Limb (tissue), 2 donors: ENCODE measurements around the gene LCNL1.

Experiments used
- DNase-seq, 2 donors: peaks; one replicate each; pipeline ENCODE4 v3.0.0-alpha.2; 2016; ENCODE audit errors: extremely low spot score in 2 of 2

Gene LCNL1

GRCh38 chr9:136982232-136983051 is at the start of gene LCNL1:
LCNL1 (plus strand) TSS chr9:136982993; CDS start chr9:136983587, 594 bp downstream.
- DNase-seq: no peak

GRCh38 chr9:136934277-136934676 is 48.5 kb upstream of the LCNL1 start:
- no peak for DNase-seq

DNA sequence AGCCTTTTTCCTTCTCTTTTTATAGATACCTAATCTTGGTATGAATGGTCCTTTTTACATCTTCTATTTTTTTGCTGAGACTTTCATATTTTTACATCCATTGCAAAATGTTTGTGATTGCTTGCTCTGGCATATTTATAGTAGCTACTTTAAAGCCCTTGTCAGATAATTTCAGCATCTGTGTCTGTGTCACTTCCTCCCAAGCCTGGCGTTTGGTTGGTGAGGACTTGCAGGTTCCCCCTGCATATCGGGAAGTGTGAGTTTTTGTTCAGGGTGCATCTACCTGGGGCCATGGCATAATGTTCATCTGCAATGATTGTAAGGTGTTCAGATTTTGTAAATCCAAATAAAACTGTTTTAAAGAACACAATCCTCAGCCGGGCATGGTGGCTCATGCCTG is 47.1 kb upstream of the LCNL1 start:
- no peak for DNase-seq

DNA sequence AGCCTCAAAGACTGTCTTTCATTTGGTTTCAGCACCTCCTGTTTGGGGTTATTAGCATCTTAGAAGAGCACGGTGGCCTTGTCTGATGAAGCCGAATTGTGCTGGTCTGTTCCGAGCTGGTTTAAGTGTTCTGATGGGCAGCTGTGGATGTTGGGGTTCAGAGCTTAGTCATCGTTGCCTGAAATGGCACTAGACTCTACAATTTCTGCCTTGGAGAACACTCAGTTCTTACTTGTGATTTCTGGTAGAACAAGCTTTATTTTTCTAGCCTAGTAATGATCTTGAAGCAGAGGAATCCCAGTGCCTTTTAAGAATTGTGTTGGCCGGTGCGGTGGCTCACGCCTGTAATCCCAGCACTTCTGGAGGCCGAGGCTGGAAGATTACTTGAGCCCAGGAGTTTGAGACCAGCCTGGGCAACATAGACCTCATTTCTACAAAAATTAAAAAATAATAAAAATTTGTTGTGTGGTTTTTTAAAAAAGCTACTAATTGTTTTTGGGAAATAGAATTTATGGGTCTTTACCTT is 46.1 kb upstream of the LCNL1 start:
- no peak for DNase-seq

- DNase-seq: no peak
Measured at GRCh38 chr9:136937186-136938001, 45.4 kb upstream of the LCNL1 start.

DNA sequence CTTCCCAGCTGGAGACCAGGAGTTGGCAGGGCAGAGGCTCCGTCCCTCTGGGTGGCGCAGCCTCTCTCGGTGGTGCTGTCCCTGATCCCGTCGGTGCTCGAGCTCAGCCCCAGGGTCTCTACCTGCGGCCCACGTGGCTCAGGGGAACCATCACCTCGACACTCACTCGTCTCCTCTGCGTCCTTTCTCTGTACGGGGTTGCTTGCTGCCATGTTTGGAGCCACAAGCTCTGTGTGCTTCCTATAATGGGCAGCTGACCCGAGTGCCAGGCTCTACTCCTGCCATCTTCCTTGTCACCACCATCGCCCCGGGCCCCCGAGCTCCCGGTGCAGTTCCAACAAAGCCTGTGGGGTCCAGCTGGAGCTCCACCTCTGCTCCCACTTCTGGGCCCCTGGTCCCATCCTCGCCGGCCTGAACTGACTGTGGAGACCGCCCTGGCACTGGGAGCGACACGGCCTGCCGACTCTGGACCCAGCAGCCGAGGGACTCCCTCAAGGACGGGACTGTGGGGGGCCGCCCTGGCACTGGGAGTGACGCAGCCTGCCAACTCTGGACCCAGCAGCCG is 43.3 kb upstream of the LCNL1 start:
- DNase-seq: no peak

DNA sequence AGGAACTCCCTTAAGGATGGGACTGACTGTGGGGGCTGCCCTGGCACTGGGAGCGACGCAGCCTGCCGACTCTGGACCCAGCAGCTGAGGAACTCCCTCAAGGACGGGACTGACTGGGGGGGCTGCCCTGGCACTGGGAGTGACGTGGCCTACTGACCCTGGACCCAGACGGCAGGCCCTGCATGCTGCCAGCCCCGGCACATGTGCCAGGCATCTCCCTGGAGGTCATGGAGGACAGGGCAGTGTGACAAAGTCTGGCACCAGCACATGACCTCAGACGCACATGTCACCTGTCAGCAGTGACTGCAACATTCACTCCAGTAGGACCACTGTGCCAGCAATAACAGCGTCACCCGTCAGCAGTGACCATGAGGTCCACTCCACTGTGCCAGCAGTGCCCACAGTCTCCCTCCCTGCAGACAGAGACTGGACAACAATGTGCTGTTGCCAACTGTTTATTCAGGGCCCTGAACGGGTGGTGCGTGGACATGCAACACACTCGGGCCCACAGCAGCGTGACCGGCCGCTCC is 42.7 kb upstream of the LCNL1 start:
- DNase-seq: no peak

DNA sequence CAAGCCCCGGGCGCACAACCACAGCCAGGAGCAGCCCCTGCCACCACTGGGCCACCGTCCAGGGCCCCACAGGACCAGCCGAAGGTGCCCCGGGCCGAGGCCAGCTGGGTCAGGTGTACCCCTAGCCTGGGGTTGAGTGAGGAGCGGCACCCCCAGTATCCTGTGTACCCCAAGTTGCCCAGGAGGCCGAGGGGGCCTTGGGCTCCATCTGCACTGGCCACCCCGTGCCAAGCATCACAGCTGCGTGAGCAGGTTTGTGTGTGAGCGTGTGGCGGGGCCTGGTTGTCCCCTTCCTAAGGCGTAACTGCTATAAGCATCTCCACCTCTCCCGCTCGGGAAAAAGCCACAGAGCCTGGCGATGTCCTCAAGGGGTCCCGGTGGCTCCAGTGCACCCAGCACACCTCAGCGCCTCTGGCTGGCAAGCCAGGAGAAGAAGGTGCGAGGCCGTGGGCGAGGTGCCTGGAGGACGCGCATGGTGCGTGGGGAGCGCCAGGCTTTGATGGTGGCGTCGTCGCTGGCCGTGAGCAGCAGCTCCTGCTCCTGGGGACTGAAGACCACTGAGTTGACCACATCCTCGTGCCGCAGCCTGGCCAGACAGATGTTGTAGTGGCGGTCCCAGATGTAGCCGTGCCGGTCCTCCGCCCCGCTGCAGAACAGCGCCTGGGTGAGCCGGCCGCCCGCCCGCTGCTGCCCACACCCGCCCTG is 42.1 kb upstream of the LCNL1 start:
- no peak for DNase-seq

DNA sequence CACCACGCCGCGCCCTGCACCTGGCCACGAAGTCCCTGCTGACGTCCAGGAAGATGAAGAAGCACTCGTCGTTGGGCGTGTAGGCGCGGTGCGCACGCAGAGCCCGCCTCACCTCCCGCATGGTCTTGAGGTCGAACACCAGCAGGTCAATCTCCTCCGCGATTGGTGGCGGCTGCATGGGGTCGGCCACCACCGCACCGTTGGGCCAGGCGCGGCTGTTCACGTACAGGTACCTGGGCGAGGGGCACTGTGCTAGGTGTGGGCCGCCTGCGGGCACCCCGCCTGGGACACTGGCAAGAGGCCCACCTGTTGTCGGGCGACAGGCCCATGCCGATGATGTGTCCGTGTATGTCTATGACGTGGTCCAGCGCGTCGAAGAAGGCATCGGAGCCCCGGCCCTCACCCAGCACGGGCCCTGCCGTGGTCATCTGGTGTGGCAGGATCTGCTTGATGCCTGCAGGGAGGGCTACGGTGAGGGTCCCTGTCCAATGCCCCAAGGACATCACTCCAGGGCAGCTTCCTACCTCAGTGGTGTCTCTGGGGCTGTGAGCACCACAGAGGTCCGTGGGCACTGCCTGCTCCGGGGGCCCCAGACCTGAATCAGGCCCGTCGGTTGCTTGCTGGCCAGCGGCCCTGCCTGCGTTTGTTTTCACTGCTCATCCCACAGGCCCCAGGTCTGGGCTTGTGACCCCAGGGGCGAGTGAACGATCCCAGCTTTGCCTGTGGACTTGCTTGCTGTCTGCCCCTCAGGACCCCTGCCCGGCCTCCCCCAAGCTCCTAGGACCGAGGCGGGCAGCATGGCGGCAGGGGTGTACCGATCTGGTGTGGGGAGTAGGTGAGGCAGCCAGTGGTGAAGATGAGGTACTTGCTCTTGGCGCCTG is 41.3 kb upstream of the LCNL1 start:
- no peak for DNase-seq

GRCh38 chr9:136942112-136942880 is 40.5 kb upstream of the LCNL1 start:
- no peak for DNase-seq

- no peak for DNase-seq
Measured at GRCh38 chr9:136942881-136943230, 39.9 kb upstream of the LCNL1 start.

- peak; percentile 4 to 58 for DNase-seq
Measured at GRCh38 chr9:136943291-136944211, 39.2 kb upstream of the LCNL1 start.

DNA sequence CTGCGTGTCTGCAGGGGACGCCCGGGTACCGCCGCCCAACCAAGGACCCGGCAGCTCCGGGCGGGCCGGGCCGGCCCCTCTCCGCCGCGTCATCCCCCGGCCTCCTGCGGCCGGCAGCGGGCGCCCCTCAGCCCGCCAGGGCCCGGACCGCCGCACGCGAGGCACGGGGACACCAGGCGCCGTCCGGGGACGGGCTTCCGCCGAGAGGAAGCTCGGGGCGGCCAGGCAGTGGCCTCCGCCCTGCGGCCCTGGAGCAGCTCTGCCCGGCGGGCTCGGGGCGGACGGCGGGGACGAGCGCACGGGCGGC is 38.6 kb upstream of the LCNL1 start:
- no peak for DNase-seq

GRCh38 chr9:136944519-136945332 is 38.1 kb upstream of the LCNL1 start, which contains the start of the genes C8G and FBXW5:
C8G (plus strand) TSS chr9:136945243; CDS start chr9:136945321, 78 bp downstream.
FBXW5 (minus strand) TSS chr9:136944738; CDS start chr9:136944083, 655 bp downstream.
- peak; percentile 95 to 98 for DNase-seq

GRCh38 chr9:136945333-136946227 is 37.2 kb upstream of the LCNL1 start:
- no peak for DNase-seq

- no peak for DNase-seq
Measured at GRCh38 chr9:136946228-136947027, 36.4 kb upstream of the LCNL1 start.
